Stimulated activated CD8-positive, alpha-beta memory T cell treated with anti-CD3 and anti-CD28 coated beads, Interleukin-15, amount 100 ng/mL, for 4 hours (primary cell): Measurements from ENCODE around the gene HRH1.
"Not testable (repeated sequence)": the region's sequence is repeated elsewhere in the genome, so short reads cannot be mapped to it uniquely, and the experiment has no call there.

Experiments
- DNase-seq, 2 donors: peaks; one replicate each; pipeline ENCODE4 v3.0.0-alpha.2; 2020; ENCODE audit warnings: low read depth in 2 of 2

Gene HRH1

DNA sequence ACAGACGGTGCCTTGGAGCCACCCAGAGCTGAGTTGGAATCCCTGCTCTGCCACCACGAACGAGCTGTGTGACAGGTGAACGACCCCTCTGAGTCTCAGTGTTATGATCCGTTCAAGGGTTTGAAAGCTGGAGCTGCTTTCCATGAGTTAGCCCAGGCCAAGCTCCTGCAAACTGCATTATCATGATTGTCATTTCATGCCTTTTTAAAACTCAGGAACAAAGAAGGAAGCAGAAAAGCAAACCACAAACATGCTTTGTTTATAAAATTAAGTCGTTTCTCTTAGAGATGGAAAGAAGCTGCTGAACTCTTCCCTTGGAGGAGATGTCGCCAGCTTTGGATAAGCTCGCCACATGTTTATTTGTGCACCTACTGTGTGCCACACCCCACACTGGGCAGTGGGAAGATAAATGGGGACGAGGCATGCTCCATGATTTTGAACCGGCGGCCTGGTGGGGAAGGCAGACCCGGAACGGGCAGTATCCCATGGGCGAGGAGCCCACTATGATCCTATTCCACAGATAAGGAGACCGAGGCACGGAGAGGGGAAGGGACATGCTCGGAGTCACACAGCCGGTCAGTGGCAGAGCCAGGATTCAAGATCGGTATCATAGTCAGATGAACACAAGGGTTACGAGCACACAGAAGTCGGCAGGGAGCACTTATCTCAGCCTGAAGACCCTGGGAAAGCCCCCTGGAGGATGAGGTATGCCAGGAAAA is 15.9 kb downstream of the HRH1 start:
- no peak for DNase-seq

DNA sequence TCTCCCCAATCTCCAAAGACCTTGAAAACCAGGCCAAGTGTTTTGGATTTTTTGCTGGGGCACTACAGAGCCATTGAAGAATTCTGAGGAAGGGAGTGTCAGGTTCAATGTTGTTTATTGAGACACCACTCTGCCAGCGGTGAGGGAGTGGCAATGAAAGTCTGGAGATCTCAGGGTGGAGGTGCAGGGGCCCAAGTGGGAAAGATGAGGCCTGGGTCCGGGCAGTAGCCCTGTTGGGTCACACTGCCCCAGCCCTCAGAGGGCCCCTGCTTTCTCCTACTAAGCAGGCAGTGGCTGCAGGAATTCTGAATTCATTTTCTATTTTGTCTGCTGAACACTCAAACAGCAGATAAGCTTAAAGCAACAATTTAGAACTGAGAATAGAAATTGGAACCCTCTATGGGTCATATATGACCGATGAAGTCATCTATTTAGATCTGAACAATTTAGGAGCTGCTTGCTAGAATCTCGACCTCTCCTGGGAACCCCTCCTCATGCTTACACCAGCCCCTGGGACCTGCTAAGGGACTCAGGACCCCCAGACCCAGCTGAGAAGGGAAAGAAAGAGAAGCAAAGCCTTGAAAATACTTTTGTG is 17.9 kb downstream of the HRH1 start:
- no peak for DNase-seq

DNA sequence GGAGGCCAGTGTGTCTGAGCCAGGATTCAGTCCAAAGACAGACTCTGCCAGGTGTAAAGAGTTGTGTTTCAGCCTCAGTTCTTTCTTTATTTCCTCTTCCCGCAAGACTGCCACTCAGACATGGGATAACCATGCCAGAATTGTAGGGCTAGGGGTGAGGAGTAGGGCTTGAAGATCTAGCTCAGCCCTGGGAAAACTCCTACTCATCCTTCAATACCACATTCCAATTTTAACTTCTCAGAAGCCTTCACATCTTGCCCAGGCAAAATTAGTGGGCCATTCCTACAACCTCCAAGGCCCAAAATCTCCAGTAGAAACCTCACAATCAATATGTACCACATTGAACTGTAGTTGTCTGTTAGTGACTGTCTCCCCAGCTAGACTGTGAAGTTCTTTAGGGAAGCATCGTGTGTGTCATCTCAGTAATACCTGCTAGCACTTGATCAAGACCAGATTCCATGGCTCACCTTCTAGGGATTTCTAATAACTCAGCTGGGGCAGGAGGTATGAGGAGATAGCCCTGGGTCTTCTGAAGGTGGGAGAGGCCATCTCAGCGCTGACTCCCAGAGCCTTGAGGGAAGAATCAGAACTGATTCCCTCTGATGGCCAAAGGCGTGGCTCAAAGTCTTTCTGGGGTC is 19.7 kb downstream of the HRH1 start:
- no peak for DNase-seq

DNA sequence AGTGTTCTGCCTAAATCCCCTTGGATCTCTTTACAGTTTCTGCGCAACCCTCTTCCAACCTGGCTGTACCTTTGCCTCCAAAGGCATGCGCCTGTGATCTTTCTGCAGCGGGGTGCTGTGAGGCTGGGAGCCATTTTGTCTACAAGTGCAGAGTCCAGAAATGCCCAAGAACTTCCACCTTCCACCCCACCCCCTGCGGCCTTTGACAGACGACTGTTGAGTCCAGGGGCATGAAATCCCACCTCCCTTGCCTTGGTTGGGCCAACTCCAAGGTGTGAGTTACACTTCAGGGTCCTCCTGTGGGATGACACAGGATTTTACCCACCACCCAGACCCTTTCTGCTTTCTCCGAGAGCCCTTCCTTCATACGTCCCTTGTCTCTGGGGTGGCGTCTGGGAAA is 24.1 kb downstream of the HRH1 start:
- DNase-seq = no peak

DNA sequence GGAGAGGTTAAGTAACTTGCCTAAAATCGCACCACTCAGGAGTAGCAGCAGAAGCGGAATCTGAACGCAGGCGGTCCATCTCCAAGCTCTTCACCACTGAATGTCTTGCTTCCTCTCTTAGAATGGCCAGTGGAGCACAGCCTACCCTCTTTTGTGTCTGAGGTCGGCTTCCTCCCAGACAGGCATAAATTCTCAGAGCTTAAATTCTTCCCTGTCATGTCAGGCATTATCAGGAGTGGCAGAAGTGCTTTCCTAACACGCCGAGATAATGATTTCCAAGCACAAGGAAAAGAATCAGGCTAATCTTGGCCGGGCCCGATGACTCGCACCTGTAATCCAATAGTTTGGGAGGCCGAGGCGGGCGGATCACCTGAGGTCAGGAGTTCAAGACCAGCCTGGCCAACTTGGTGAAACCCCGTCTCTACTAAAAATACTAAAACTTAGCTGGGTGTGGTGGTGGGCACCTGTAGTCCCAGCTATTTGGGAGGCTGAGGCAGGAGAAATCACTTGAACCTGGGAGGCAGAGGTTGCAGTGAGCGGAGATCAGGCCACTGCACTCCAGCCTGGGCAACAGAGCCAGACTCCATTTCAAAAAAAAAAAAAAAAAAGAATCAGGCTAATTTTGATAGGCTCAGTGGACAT is 30.2 kb downstream of the HRH1 start:
- not testable (repeated sequence) for DNase-seq

DNA sequence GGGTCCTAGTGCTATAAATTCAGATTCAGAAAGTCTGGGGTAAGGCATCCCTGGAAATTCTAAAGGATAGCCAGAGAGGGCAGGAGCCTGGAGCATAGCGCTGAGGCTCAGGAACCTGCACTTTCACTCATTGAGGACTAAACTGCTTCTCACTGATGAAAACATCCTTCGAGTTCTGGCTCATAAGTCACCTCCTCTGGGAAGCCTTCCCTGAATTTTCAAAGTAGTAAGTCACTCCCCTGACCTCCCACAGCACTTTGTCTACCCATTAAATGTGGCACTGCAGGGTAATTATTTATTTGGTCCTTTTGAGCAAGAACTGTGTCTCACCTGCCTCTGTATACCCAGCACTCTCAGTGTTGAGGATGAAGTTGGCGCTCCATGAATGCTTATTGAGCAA is 30.9 kb downstream of the HRH1 start:
- DNase-seq = no peak

DNA sequence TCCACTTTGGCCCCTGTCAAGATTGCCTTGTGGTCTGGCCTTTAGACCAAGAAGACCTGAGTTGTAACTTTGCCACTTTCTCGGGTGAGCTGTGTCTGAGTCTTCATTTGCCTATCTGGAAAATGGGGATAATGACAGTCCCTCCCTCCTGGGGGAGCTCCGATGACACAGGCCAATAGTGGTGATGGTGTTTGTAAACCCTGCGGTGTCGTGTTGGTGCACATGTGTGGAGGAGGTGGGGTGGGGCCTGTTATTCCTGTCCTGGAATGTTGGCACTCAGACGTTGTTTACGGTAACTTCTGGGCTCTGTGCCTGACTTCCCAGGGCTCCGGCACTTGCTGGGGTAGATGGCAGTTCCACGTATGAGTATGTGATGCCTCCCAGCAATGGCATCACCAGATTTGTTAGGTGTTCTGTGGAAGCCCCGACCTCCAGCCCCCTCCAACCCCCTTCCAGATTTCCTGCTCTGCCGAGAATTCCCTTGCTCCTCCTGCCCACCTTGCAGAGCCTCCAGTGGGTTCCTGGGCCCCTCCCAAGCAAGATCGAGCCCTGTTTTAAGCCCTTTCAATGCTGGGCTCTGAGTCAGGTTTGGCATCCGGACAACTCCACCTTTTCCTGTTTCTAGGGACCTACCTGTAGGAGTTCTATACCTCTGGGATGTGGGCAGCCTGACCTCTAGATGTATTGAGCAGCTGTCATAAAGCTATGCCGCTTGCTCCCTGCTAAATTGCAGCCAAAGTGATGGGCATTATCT is 31.4 kb downstream of the HRH1 start:
- DNase-seq = no peak

DNA sequence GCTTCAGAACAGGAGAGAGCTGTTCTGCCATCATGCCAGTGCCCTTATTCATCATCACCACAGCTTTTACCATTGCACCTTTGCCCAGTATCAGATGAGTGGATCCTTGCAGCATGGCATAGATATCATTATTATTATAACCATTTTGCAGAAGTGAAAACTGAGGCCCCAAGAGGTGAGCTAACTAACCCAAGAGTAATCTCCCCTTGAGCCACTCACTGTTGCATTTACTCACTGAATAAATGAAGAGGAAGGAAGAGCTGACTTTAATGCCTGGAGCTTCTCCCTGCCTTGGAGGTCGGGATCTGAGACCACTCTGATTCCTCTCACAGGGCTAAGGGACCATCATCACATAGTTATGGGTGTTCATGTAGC is 32.0 kb downstream of the HRH1 start:
- no peak for DNase-seq

DNA sequence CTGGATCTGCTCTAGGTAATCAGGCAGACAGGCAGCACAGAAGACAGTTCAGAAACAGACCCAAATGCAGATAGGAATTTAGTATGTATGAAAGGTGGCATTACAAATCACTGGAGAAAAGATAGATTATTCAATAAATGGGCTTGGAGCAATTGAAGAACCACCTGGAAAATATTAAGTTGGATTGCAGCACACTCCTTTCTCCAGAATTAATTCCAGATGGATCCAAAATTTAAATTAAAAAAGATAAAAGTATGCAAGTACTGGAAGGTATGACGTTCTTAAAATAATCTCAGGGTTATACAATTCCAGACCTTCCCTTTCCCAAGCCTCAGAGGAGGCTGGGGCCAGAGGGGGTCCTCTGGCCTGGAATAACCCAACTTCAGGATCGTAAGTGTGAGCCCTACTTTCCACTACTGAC is 32.5 kb downstream of the HRH1 start:
- no peak for DNase-seq

DNA sequence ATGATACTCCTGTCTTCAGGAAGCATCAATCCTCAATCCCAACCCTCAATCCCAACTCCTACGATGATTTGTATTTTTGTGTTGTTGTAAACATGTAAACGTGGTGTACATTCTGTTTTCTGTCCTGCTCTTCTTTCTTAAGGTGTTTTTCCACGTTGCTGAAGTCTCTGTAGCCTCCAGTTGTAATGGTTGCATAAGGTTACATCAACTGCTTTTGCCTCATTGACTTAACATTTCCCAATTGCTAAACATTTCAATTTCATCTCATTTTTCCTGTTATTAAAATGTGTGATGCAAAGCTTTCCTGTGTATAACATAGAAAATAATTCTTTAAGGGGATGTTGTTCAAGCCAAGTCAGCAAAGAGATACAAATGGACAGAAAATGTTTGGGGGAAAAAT is 33.4 kb downstream of the HRH1 start:
- DNase-seq = no peak

DNA sequence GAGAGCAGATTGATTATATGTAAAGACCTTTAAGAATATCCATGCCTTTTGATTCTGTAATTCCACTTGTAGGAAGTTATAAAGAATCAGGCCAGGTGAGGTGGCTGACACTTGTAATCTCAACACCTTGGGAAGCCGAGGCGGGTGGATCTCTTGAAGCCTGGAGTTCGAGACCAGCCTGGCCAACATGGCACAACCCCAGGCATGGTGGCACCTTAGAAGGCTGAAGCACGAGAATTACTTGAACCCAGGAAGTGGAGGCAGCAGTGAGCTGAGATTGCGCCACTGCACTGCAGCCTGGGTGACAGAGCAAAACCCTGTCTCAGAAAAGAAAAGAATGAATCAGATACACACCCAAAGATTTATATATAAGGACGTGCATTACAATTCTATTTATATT is 33.9 kb downstream of the HRH1 start:
- DNase-seq = no peak

DNA sequence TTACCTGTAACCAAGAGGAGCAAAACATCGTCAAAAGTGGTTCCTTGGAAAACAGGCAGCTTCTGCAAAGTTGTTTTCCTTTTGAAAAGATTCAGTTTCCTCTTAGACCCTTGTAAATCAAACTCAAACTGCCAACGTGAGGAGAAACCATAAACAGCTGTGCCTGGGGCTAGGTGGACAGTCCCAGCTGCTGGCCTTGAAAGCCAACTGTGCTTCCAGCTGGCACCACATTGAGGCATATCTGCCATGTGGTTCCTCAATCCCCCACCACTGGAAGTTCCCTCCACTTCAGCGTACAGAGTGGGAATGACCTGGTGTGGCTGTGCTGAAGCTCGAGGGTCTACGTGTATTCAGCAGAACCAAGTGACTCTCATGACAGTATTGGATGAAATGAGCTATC is 40.9 kb downstream of the HRH1 start:
- DNase-seq = no peak

DNA sequence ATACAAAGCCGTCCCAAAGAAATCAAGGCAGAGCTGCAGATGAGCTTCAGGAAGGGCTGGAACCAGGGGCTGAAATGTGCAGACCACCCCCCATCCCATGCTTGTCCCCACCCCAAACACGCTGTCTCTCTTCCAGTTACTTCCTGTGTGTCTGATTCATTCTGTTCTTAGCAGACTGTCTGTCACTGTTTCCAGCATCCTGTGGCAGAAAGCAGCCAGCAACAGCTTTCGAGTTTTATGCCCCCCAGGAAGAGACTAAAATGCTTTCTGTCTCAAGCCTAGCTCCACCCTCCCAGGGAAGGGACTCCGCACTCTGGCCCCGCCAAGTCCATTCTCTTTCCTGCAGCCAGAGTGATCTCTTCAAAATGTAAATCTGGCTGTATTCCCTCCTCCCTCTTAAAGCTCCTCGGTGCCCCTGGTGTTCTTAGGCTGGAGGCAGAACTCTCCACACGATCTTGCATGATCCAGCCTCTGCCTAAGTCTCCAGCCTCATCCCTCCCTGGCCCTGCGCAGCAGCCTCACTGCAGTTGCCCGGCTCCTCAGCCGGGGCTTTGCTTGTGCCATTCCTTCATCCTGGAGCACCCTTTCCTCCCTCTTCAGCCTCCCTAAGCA is 41.5 kb downstream of the HRH1 start:
- DNase-seq = no peak

DNA sequence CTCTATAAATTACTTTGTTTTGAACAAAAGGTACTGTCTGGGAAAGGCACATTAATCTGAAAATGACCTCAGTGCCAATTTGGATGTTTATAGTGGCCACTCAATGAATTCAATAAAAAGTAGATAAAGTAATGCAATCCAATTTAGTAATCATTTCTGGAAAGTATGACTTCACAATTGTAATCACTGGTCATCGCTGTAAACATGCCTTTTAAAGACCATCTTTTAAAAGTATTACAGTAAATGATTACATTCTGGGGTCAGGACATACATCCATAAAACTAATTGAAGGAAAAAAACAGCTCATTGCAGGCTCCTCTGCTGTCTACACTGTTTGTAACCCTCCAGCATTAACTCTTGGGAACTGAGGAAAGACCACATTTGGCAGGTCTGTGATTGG is 43.2 kb downstream of the HRH1 start:
- no peak for DNase-seq

DNA sequence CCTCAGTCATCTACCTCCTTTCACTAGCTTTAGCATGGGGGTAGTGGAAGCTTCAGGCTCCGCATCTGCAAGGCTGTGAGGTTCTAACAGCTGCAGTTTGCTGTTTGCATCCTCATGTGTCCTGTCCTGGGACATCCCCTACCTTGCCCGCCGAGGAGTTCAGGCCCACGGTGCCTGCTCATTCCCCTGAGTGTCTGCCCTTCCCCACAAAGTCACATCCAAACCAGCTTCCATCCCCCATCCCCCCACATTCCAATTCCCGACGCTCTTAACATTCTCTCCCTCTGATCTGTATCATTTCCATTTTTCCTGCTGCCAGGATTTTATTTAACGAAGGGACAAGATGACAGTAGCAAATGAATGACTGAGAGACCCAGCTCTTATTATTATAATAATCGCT is 43.8 kb downstream of the HRH1 start:
- no peak for DNase-seq

DNA sequence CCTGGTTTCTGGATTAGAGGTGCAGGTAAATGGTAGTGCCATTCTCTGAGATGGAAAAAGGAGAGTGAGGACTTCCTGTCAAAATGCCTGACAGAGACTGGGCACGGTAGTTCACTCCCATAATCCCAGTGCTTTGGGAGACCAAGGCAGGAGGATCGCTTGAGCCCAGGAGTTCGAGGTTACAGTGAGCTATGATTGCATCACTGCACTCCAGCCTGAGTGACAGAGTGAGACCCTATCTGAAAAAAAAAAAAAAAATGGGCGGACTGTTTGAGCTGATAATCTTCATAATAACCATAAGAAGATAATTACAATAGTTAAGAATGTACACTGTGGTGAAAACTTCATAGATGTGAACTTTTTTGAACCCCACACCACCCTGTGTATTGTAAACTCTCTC is 44.2 kb downstream of the HRH1 start:
- DNase-seq = no peak

DNA sequence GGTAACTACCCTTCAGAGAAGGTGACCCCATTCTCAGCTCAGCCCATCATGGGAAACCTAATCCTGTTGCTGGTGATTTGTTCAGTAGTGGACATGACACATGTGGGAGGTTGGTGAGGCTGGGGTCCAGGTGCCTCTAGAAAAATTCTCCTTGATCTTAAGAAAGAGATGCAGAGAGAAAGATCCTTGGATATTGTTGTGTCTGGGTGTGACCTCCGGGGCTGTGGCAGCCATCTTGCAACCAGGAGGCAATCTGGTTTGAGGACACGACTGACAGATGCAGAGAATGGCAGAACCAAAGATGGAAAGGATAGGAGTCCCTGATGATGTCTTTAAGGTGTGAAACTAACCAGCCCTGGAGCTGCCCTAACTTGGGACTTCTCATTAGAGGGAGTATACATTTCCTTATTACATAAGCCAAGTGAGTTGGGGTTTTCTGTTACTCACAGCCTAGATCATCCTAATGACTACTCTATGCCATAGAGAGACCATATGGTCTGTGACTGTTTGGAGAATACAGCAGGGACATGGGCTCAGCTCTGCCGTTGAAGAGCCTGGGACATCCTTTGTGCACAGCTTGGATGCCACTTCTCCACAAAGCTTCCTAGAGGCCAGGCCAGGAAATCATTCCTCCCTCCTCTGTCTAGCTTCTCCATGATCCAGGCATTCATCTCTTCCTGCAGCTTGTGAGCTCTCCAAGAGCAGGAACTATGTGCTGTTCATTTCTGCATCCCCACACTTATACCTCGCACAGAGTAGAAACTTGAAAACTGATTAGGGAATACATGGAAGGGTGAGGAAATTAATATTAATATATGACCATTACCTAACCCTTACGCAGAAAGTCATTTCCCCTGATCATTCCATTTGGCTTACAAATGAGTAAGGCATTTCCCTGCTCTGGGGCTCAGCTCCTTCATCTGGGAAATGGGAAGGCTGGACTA is 45.9 kb downstream of the HRH1 start:
- no peak for DNase-seq

DNA sequence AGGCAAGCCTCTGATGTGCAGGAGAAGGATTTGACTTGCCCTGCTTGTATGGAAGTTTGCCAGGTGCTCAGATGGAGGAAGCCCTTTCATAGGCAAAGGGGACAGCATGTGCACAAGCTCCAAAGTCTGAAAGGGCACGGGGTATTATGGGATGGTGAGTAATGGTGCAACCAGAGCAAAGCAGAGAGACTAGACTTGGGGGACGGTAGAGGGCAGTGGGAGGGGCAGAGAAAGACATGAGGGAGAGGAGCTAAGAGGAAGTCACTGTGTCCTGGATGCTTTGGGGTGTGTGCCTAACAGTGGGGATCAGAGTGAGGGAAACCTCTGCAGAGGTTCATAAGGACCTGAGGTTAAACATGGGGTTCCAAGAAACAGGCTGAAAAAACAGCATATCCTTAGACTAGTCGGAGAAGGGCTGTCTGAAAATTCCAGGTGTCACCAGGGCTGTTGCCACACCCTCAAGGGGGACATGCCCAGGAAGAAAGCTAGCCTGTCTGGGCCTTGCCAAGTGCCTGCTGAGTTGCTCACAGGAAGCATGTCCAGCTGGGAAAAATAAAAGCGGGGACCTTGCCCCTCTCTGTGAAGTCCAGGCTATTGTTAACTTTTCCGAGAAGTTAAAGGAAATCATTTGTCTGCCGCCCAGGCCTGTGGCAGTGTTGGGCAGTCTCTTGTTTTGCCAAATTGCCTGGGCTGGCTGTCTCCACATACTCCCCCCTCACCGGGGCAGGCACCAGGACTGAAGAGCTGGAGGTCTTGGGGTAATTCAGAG is 47.1 kb downstream of the HRH1 start:
- no peak for DNase-seq

DNA sequence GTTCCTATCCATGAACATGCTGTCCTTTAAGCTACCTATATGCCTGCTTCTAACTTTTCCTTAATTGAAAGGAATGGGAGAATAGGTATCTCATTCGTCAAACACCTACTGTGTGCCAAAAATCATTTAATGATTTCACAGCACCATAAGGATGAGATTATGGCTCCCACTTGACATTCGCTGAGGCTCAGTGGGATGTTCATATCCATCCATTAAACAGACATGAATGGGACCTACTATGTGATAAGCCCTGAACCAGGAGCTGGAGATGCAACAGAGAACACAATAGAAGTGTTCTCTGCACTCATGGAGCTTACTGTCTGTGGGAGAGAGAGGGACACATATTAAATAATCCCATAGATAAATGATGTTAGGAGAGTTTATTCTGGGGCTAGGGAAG is 49.7 kb downstream of the HRH1 start:
- DNase-seq = no peak
